ENCODE results near the gene RXRA. TPM values are rescaled to one million over a fixed set of nuclear protein-coding genes. Genes with fewer than 3 reads are reported as not detected.

The RXRA gene
- total RNA-seq, 1 donor from 2014 or later, result 66.9 TPM

- peaks cover 27% of the 10 kb centered on the region for H3K4me1 Mint-ChIP-seq (ENCODE audit: unreplicated experiment)
- no peaks in the 10 kb centered on the region for H3K27me3 Mint-ChIP-seq
- H3K4me3 Mint-ChIP-seq, result peak overlapping the region; percentile 76
- H3K27ac Mint-ChIP-seq, result peak overlapping the region; percentile 50
- no peaks in the 10 kb centered on the region for H3K9me3 Mint-ChIP-seq
- DNase-seq (ENCODE audit: extremely low spot score, unreplicated experiment), result no peak
- TF ChIP-seq CTCF (conservative IDR thresholded peaks at IDR 0.05), result no peak
- H3K36me3 Mint-ChIP-seq, result no peaks in the 10 kb centered on the region
Observed at GRCh38 chr9:134376386-134377142, 50.3 kb downstream of the RXRA start.

- TF ChIP-seq CTCF (conservative IDR thresholded peaks at IDR 0.05), result no peak
- no peaks in the 10 kb centered on the region for H3K36me3 Mint-ChIP-seq
- no peaks in the 10 kb centered on the region for H3K9me3 Mint-ChIP-seq
- H3K27ac Mint-ChIP-seq, result peak overlapping the region; percentile 29
- H3K27me3 Mint-ChIP-seq, result no peaks in the 10 kb centered on the region
- no peak for DNase-seq (ENCODE audit: extremely low spot score, unreplicated experiment)
- no peak overlapping the region for H3K4me3 Mint-ChIP-seq
- peaks cover 27% of the 10 kb centered on the region for H3K4me1 Mint-ChIP-seq (ENCODE audit: unreplicated experiment)
Observed at GRCh38 chr9:134377143-134377484, 50.9 kb downstream of the RXRA start.

- Mint-ChIP-seq H3K4me3 (no peak overlapping the region), H3K27me3 (no peaks in the 10 kb centered on the region), H3K27ac (peak overlapping the region; percentile 29), H3K9me3 (no peaks in the 10 kb centered on the region), H3K4me1 (ENCODE audit: unreplicated experiment) (peaks cover 32% of the 10 kb centered on the region), H3K36me3 (no peaks in the 10 kb centered on the region)
- TF ChIP-seq CTCF (conservative IDR thresholded peaks at IDR 0.05), result no peak
- no peak for DNase-seq (ENCODE audit: extremely low spot score, unreplicated experiment)
Observed at GRCh38 chr9:134377976-134378375, 51.7 kb downstream of the RXRA start.

- no peak for TF ChIP-seq CTCF (conservative IDR thresholded peaks at IDR 0.05)
- peaks cover 31% of the 10 kb centered on the region for H3K4me1 Mint-ChIP-seq (ENCODE audit: unreplicated experiment)
- no peak for DNase-seq (ENCODE audit: extremely low spot score, unreplicated experiment)
- no peaks in the 10 kb centered on the region for H3K27me3 Mint-ChIP-seq
- H3K27ac Mint-ChIP-seq, result peak overlapping the region; percentile 82
- H3K9me3 Mint-ChIP-seq, result no peaks in the 10 kb centered on the region
- peak overlapping the region; percentile 14 for H3K4me3 Mint-ChIP-seq
- no peaks in the 10 kb centered on the region for H3K36me3 Mint-ChIP-seq
Observed at GRCh38 chr9:134378901-134379338, 52.7 kb downstream of the RXRA start.

- no peak overlapping the region for H3K27ac Mint-ChIP-seq
- H3K36me3 Mint-ChIP-seq, result no peaks in the 10 kb centered on the region
- peaks cover 30% of the 10 kb centered on the region for H3K4me1 Mint-ChIP-seq (ENCODE audit: unreplicated experiment)
- no peak for DNase-seq (ENCODE audit: extremely low spot score, unreplicated experiment)
- H3K9me3 Mint-ChIP-seq, result no peaks in the 10 kb centered on the region
- no peak for TF ChIP-seq CTCF (conservative IDR thresholded peaks at IDR 0.05)
- no peaks in the 10 kb centered on the region for H3K27me3 Mint-ChIP-seq
- no peak overlapping the region for H3K4me3 Mint-ChIP-seq
Observed at GRCh38 chr9:134379831-134380365, 53.6 kb downstream of the RXRA start.

Data from type B pancreatic cell (in vitro differentiated cells).